Right renal cortex interstitium (tissue), 3 donors: Measurements from ENCODE around the gene P2RY2. TPM values are rescaled to one million over a fixed set of nuclear protein-coding genes. Genes with fewer than 3 reads are reported as not detected.

Experiments
- DNase-seq, 3 donors: peaks; one replicate each; pipeline ENCODE4 v3.0.0-alpha.2; 2013; ENCODE audit warnings: low read depth in 3 of 3, low spot score in 2 of 3
- polyA plus RNA-seq, 3 donors: library from polyadenylated mRNA; unstranded; fragments of 120-200 nt; gene quantifications; one replicate each; pipeline ENCODE4 v1.2.1, GENCODE V29; 2013; ENCODE audit not compliant: insufficient read length in 3 of 3

Gene P2RY2
- polyA plus RNA-seq, 3 donors: 0.58 to 0.81 (median 0.67) TPM

GRCh38 chr11:73203322-73203721 lies 14.8 kb upstream of the P2RY2 start:
- DNase-seq: no peak

- no peak for DNase-seq
Observed at GRCh38 chr11:73203790-73204189, 14.3 kb upstream of the P2RY2 start.

GRCh38 chr11:73204711-73205121 lies 13.4 kb upstream of the P2RY2 start:
- DNase-seq: no peak

GRCh38 chr11:73205661-73206343 lies 12.3 kb upstream of the P2RY2 start:
- DNase-seq: no peak

- DNase-seq: no peak
Observed at GRCh38 chr11:73206801-73207200, 11.3 kb upstream of the P2RY2 start.

GRCh38 chr11:73209892-73210291 lies 8.2 kb upstream of the P2RY2 start:
- DNase-seq: no peak

GRCh38 chr11:73210916-73211667 lies 7.0 kb upstream of the P2RY2 start:
- no peak for DNase-seq

- DNase-seq: no peak
Observed at GRCh38 chr11:73213196-73214143, 4.6 kb upstream of the P2RY2 start.

- DNase-seq: no peak
Observed at GRCh38 chr11:73215191-73216134, 2.6 kb upstream of the P2RY2 start.

GRCh38 chr11:73216465-73216864 lies 1.6 kb upstream of the P2RY2 start:
- DNase-seq: no peak

- no peak for DNase-seq
Observed at GRCh38 chr11:73217131-73217809, 811 bp upstream of the P2RY2 start.

GRCh38 chr11:73217810-73218105 lies 323 bp upstream of the P2RY2 start:
- DNase-seq: no peak

- DNase-seq: no peak
Observed at GRCh38 chr11:73218830-73219215, 742 bp downstream of the P2RY2 start.

- DNase-seq: no peak
Observed at GRCh38 chr11:73219396-73220285, 1.6 kb downstream of the P2RY2 start.

- DNase-seq: no peak
Observed at GRCh38 chr11:73221451-73221850, 3.4 kb downstream of the P2RY2 start.

- DNase-seq: no peak
Observed at GRCh38 chr11:73221996-73222395, 3.9 kb downstream of the P2RY2 start.

GRCh38 chr11:73223998-73224730 lies 6.1 kb downstream of the P2RY2 start:
- DNase-seq: no peak
